Measurements from ENCODE around the gene RBM18.

The RBM18 gene

GRCh38 chr9:122264360-122265148, at the start of gene RBM18, which contains the start of gene MRRF:
TSS of gene RBM18 (minus strand) at chr9:122264840. CDS start at chr9:122261492, 3,348 bp downstream.
TSS of gene MRRF (plus strand) at chr9:122264882. CDS start at chr9:122270892, 6,010 bp downstream.
- DNase-seq, result peak; percentile 90

- no peak for DNase-seq
Measured at GRCh38 chr9:122314165-122314564, 49.5 kb upstream of the RBM18 start.

GRCh38 chr9:122309861-122310260, 45.2 kb upstream of the RBM18 start:
- DNase-seq, result no peak

GRCh38 chr9:122307925-122308324, 43.3 kb upstream of the RBM18 start:
- DNase-seq, result no peak

- DNase-seq, result no peak
Measured at GRCh38 chr9:122307061-122307460, 42.4 kb upstream of the RBM18 start.

- DNase-seq, result no peak
Measured at GRCh38 chr9:122302237-122303093, 37.8 kb upstream of the RBM18 start.

GRCh38 chr9:122297512-122297911, 32.9 kb upstream of the RBM18 start:
- DNase-seq, result no peak

GRCh38 chr9:122294531-122294930, 29.9 kb upstream of the RBM18 start:
- no peak for DNase-seq

GRCh38 chr9:122291458-122291857, 26.8 kb upstream of the RBM18 start:
- DNase-seq, result no peak

GRCh38 chr9:122287214-122287720, 22.6 kb upstream of the RBM18 start:
- DNase-seq, result no peak

- no peak for DNase-seq
Measured at GRCh38 chr9:122286764-122287163, 22.1 kb upstream of the RBM18 start.

- no peak for DNase-seq
Measured at GRCh38 chr9:122281368-122281767, 16.7 kb upstream of the RBM18 start.

GRCh38 chr9:122277285-122277897, 12.8 kb upstream of the RBM18 start:
- DNase-seq, result no peak

- DNase-seq, result no peak
Measured at GRCh38 chr9:122276096-122276495, 11.5 kb upstream of the RBM18 start.

GRCh38 chr9:122274055-122274454, 9.4 kb upstream of the RBM18 start:
- no peak for DNase-seq

GRCh38 chr9:122268041-122268814, 3.6 kb upstream of the RBM18 start:
- DNase-seq, result no peak

GRCh38 chr9:122265149-122265915, 692 bp upstream of the RBM18 start:
- DNase-seq, result no peak

- DNase-seq, result no peak
Measured at GRCh38 chr9:122263699-122264349, 816 bp downstream of the RBM18 start.

GRCh38 chr9:122262073-122262472, 2.6 kb downstream of the RBM18 start:
- no peak for DNase-seq

GRCh38 chr9:122261469-122261881, 3.2 kb downstream of the RBM18 start:
- no peak for DNase-seq

- DNase-seq, result no peak
Measured at GRCh38 chr9:122258886-122259415, 5.7 kb downstream of the RBM18 start.
